ENCODE measurements around the gene CPNE8.

- TF ChIP-seq POLR2AphosphoS5 (IDR thresholded peaks at IDR 0.05) (no peak), CTCF (IDR thresholded peaks at IDR 0.05) (no peak), POLR2A (IDR thresholded peaks at IDR 0.05) (no peak)
Measured at GRCh38 chr12:38934078-38934584, 28.7 kb upstream of the CPNE8 start.

All from stomach (tissue), 4 donors.